D341Med (cell line): ENCODE data around the gene DNASE2.

Source experiments
- DNase-seq: peaks from one replicate; pipeline ENCODE4 v3.0.0; 2012; ENCODE audit warnings: low spot score

Gene DNASE2

DNA sequence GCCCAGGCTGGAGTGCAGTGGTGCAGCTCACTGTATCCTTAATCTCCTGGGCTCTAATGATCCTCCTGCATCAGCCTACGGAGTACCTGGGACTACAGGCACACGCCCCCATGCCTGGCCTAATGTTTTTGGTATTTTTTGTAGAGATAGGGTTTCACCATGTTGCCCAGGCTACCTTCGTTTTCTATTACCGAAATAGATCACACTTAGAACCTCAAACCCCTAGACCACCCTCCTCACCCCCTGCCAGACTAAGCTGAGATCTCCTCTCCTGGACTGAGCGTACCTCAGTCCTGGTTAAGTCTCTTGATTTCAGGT, 5.4 kb upstream of the DNASE2 start:
- DNase-seq: no peak

- DNase-seq: peak; percentile 24
Measured at GRCh38 chr19:12885749-12886650, 4.8 kb upstream of the DNASE2 start.

- DNase-seq: peak; percentile 15
Measured at GRCh38 chr19:12884926-12885748, 3.9 kb upstream of the DNASE2 start.

DNA sequence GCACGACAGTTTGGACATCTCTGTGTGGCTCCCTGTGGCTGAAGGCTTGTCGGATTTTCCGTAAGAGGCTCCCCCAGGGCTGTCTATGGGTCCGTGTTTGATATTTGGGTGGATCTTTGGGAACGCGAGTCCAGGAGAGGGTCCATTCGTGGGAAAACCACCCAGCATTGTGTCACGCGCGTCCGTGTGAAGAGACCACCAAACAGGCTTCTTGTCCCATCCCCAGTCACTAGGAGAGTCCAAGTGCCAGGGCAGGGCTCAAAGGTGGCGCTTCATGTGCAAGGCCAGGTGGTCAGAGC, 3.3 kb upstream of the DNASE2 start:
- no peak for DNase-seq

GRCh38 chr19:12884202-12884601, 3.0 kb upstream of the DNASE2 start:
- no peak for DNase-seq

GRCh38 chr19:12882589-12882988, 1.3 kb upstream of the DNASE2 start:
- no peak for DNase-seq

DNA sequence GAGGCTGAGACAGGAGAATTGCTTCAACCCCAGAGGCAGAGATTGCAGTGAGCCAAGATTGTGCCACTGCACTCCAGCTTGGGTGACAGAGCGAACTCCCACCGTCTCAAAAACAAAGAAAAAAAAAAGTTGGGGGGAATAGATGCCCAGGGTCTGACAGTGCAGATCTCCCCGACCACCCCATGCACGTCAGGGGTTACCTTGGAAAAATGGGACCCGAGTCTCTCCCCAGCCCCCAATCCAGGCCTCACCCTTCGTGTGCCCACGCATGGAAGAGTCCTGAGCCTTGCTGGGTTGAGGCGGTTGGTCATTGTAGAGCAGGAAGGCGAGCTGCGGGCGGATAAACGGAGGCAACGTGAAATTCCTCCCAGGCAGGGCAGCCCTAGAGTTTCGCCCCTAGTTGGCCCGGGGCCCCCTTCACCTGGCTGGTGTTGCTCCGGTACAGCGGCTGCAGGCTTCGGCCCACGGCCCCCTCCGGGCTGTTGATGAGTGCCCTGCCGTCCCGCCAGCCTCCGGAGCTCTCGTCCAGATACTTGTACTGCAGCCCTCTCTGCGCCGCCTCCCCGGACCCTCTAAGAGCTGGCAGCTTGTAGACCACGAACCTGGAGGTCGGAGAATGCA, 588 bp downstream of the DNASE2 start:
- DNase-seq: peak; percentile 59

DNA sequence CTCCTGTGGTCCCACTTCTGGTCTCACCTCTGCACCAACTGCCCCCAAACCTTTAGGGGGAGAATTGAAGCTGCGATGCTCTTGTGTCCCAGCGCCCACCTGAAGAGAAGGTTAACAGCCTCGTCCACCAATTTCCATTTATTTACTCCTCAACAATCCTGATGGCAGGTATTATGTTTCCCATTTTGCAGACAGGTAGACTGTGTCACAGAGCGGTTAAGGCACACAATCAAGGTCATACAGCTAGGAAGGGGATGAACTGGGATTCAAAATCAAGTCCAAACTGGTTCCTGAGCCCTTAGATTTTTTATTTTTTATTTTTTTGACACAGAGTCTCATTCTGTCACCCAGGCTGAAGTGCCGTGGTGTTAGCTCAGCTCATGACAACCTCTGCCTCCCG, 6.2 kb downstream of the DNASE2 start:
- DNase-seq: no peak

- DNase-seq: peak; percentile 39
Measured at GRCh38 chr19:12873891-12874745, 7.1 kb downstream of the DNASE2 start.

- peak; percentile 30 for DNase-seq
Measured at GRCh38 chr19:12872941-12873890, 8.0 kb downstream of the DNASE2 start.

GRCh38 chr19:12872255-12872654, 9.0 kb downstream of the DNASE2 start:
- DNase-seq: no peak

DNA sequence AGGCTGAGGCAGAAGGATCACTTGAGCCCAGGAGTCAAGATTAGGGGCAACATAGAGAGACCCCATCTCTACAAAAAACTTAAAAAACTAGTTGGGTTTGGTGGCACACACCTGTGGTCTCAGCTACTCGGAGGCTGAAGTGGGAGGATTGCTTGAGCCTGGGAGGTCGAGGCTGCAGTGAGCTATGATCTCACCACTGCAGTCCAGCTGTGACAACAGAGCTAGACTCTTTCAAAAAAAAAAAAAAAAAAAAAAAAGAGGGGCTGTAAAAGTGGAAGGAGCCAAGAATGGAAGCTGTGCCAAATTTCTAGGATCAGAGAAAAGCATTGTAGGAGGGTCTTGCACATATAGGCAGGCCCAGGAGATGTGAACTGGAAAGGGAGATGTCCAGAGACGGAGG, 9.6 kb downstream of the DNASE2 start:
- DNase-seq: no peak

- no peak for DNase-seq
Measured at GRCh38 chr19:12868540-12869112, 12.6 kb downstream of the DNASE2 start.

DNA sequence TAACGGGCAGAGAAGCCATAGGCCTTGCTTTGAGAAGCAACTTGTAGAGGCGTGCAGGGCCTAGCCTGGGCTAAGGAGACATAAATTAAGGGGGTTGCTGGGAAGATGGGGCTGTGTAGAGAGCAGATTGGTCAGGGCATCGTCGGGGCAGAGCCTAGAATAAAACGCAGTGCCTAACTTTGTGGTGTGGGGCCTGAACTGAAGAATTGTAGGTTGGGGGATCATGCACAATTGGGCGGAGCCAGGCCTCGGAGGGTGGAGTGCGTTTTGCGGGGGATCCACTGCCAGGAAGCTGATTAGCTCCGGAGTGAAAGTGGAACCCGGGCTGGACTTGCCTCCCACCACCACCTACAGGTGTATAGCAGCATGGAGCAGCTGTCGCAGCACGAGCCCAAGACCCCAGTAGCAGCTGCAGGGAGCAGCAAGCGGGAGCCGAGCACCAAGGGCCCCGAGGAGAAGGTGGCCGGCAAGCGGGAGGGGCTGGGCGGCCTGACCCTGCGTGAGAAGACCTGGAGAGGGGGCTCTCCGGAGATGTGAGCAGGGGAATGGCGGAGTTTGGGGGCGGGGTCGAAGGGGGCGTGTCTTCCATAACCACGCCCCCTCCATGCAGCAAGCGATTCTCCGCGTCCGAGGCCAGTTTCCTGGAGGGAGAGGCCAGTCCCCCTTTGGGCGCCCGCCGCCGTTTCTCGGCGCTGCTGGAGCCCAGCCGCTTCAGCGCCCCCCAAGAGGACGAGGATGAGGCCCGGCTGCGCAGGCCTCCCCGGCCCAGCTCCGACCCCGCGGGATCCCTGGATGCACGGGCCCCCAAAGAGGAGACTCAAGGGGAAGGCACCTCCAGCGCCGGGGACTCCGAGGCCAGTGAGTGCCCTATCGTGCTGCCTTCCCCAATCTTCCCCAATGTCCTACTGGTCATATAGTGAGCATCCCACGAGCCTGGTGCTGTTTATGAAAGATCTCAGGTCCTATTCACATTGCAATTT, 13.8 kb downstream of the DNASE2 start:
- no peak for DNase-seq

DNA sequence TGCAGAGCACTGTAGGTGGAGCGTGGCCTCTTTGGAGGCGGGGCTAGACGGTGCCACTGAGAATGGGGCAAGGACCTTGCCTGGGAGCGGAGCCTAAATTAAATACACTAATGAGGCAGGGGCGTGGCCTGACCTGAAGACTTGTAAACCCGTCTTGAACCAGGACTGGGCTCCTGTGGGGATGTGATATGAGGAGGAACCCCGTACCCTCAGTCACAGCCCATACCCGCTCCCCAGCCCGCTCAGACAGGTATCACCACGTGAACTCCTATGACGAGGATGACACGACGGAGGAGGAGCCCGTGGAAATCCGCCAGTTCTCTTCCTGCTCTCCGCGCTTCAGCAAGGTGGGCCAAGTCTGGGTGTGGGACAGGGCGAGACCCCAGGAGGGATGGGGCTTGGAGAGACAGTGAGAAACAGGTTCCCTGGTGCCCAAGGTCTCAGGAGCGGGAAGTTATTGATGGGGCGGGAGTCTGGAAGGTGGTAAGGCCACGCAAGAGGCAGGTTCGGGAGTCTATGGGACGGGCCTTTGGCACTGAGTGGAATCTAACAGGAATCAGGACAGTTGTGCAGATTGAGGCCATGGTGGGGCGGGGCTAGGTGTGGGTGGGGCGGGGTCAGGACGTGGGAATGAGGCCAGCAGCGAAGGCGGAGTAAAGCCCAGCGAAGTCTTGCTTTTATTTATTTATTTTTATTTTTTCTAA, 14.7 kb downstream of the DNASE2 start:
- DNase-seq: no peak

GRCh38 chr19:12865746-12866415, 15.4 kb downstream of the DNASE2 start:
- DNase-seq: no peak

DNA sequence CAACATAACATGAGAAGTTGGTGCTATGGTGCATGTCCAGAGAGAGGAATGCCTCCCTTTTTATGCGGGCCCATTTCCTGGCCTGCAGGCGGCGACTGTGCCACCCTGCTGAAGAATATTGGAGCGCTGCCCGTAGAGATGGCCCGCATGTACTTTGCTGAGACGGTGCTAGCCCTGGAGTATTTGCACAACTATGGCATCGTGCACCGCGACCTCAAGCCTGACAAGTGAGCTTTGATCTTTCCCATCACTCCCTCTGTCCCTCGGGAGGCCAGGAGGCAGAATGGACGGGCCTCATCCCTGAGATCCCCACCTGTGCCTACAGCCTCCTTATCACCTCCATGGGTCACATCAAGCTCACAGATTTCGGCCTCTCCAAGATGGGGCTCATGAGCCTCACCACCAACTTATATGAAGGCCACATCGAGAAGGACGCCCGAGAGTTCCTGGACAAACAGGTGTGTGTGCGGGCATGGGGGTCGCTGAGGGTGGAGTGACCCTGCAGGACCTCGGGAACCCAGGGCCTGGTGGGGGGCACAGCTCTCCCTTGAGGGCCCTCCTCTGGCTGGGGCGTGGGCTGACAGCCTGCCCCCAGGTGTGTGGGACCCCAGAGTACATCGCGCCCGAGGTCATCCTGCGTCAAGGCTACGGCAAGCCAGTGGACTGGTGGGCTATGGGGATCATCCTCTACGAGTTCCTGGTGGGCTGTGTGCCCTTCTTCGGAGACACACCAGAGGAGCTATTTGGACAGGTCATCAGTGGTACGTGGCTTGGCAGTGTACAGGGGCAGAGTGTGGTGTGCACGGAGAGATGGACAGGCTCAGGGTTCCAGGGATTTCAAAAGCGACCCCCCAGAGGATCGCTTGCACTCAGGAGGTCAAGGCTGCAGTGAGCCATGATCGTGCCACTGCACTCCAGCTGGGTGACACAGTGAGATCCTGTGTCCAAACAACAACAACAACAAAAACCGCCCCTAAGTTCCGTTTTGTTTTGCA, 16.2 kb downstream of the DNASE2 start:
- no peak for DNase-seq
